ENCODE results near the gene TSBP1.
"Not testable (repeated sequence)": the region's sequence is repeated elsewhere in the genome, so short reads cannot be mapped to it uniquely, and the experiment has no call there.

Gene TSBP1

DNA sequence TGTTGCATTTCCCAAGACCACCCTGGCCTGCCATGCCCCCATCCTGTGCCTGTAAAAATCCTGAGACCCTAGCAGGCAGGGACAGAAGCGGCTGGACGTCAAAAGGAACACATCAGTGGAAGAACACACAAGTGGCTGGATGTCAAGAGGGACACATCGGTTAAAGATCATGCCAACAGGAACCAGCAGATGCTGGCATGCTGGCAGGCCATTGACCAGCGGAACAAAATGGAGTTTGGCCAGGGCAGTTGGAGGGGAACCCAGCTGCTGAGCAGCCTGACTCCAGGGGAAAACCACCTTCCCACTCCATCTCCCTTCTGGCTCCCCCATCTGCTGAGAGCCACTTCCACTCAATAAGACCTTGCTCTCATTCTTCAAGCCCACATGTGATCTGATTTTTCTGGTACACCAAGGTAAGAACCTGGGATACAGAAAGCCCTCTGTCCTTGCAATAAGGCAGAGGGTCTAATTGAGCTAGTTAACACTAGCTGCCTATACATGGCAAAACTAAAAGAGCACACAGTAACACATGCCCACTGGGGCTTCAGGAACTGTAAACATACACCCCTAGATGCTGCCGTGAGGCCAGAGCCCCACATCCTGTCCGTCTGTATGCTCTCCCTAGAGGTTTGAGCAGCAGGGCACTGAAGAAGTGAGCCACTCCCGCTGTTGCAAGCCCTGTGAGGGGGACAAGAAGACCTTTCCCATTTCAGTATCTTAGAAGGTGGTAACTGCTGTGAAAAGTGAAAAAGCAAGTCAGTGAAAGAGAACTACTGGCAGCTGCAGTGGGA is 4.2 kb upstream of the TSBP1 start:
- H3K4me3 ChIP-seq (ENCODE audit: low read depth, low read length), result no peak overlapping the region
- TF ChIP-seq, protein P1, sequence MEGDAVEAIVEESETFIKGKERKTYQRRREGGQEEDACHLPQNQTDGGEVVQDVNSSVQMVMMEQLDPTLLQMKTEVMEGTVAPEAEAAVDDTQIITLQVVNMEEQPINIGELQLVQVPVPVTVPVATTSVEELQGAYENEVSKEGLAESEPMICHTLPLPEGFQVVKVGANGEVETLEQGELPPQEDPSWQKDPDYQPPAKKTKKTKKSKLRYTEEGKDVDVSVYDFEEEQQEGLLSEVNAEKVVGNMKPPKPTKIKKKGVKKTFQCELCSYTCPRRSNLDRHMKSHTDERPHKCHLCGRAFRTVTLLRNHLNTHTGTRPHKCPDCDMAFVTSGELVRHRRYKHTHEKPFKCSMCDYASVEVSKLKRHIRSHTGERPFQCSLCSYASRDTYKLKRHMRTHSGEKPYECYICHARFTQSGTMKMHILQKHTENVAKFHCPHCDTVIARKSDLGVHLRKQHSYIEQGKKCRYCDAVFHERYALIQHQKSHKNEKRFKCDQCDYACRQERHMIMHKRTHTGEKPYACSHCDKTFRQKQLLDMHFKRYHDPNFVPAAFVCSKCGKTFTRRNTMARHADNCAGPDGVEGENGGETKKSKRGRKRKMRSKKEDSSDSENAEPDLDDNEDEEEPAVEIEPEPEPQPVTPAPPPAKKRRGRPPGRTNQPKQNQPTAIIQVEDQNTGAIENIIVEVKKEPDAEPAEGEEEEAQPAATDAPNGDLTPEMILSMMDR (conservative IDR thresholded peaks at IDR 0.05; ENCODE audit: low read depth, low read length), result no peak
- DNase-seq (ENCODE audit: low read depth), result no peak

DNA sequence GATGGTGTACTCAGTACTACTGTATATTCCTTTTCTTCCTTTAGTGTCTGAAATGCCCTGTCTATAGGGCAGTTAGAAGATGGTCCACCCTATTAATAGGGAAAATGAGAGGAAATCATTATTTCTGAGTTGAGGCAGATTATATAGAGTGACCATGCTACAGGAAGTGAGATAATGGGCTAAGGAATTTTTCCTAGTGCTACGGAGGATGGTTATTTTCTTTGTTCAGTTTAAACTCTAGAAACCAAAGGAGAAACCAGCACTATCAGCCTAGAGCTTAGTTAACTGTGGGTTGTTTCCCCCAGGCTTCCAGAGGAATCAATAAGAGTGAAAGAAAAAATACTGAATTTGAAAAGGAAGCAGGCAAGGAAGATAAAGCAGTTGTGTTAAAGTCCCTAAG is 474 bp downstream of the TSBP1 start:
- no peak overlapping the region for H3K4me3 ChIP-seq (ENCODE audit: low read depth, low read length)
- TF ChIP-seq, protein P1 (conservative IDR thresholded peaks at IDR 0.05; ENCODE audit: low read depth, low read length), result no peak
- peak; percentile 13 for DNase-seq (ENCODE audit: low read depth)

DNA sequence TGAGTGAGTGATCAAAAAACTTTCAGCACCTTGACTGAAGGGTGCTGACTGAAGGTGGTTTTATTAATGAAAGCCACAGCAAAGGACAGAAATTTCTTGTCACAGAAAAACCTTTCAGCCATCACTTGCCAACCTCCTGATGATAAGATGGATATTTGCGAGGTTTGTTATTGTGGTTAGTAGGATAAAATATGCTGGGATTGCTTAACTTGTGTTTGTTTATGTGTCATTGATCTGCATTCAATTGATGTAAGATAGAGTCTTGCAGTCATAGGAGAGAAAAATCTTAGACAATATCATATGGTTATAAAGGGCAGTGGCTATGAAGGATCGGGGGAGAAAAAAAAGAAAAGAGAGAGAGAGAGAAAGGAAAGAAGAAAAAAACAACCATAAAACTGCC is 1.2 kb downstream of the TSBP1 start:
- H3K4me3 ChIP-seq (ENCODE audit: low read depth, low read length), result no peak overlapping the region
- peak; percentile 6 for DNase-seq (ENCODE audit: low read depth)
- TF ChIP-seq, protein P1 (conservative IDR thresholded peaks at IDR 0.05; ENCODE audit: low read depth, low read length), result no peak

DNA sequence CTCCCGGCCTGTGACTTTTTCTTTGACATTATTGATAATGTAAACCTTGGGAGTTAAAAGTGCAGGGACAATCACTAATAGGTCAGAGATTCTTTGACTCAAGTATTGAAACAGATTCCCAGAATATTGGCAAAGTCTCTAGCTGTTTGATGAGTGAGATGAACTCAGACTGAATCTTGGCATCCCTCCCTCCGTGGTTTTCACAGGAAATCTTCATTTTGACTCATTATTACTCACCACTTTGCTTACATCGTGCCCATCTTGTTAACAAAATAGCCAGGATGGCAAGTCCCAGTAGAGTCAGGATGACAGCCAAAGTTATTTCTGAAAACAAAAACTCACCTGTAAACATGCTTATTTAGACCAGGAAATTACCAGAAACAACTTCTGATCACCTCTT is 2.0 kb downstream of the TSBP1 start:
- peak; percentile 59 for DNase-seq (ENCODE audit: low read depth)
- TF ChIP-seq, protein P1 (conservative IDR thresholded peaks at IDR 0.05; ENCODE audit: low read depth, low read length), result no peak
- H3K4me3 ChIP-seq (ENCODE audit: low read depth, low read length), result no peak overlapping the region

DNA sequence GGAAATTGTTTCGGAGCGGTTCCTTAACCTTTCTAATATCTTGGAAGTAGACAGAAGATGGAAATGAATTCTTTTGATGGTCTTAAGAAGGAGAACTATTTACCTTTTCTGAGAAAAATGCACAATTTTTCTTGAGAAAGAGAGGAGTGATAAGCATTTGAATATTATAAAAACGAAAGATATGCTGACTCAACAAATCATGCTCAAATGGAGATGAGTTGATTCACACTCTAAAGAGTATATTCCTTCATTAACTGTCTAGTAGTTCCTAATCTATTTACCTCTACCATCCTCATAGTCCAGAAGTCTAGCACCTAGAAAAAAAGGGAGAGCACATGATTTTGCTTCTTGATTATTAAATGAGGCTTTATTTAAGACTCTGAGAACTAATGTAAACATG is 4.1 kb downstream of the TSBP1 start:
- TF ChIP-seq, protein P1 (conservative IDR thresholded peaks at IDR 0.05; ENCODE audit: low read depth, low read length), result no peak
- no peak for DNase-seq (ENCODE audit: low read depth)
- no peak overlapping the region for H3K4me3 ChIP-seq (ENCODE audit: low read depth, low read length)

DNA sequence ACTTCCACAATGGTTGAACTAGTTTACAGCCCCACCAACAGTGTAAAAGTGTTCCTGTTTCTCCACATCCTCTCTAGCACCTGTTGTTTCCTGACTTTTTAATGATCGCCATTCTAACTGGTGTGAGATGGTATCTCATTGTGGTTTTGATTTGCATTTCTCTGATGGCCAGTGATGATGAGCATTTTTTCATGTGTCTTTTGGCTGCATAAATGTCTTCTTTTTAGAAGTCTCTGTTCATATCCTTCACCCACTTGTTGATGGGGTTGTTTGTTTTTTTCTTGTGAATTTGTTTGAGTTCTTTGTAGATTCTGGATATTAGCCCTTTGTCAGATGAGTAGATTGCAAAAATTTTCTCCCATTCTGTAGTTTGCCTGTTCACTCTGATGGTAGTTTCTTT is 12.5 kb downstream of the TSBP1 start:
- DNase-seq (ENCODE audit: low read depth), result not testable (repeated sequence)

DNA sequence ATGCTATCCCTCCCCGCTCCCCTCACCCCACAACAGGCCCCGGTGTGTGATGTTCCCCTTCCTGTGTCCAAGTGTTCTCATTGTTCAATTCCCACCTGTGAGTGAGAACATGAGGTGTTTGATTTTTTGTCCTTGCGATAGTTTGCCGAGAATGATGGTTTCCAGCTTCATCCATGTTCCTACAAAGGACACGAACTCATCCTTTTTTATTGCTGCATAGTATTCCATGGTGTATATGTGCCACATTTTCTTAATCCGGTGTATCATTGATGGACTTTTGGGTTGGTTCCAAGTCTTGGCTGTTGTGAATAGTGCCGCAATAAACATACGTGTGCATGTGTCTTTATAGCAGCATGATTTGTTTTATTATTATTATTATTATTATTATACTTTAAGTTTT is 13.2 kb downstream of the TSBP1 start:
- H3K4me3 ChIP-seq (ENCODE audit: low read depth, low read length); DNase-seq (ENCODE audit: low read depth): not testable (repeated sequence)

More for the DNA sequence above, 12.5 kb downstream of the TSBP1 start:
- H3K4me3 ChIP-seq (ENCODE audit: low read depth, low read length), result not testable (repeated sequence)

DNA sequence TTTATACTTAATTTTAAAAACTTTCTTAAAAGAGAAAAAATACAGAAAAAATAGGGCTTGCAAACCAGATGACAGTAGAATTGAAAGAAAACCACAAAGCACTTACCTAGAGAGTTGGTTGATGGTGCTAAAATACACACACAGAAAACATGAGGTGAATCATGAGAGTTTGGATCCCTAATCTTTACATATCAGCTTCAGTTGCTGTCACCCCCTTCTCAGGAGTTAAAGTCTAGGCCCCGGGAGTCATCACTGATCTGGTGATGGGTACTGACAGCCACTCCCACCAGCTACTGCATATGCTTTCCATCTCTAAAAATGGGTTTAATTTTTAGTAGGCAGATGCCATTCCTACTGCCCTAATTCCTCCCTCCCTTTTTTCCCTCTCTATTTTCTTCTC is 16.7 kb downstream of the TSBP1 start:
- no peak overlapping the region for H3K4me3 ChIP-seq (ENCODE audit: low read depth, low read length)
- DNase-seq (ENCODE audit: low read depth), result no peak
- TF ChIP-seq, protein P1 (conservative IDR thresholded peaks at IDR 0.05; ENCODE audit: low read depth, low read length), result no peak
